HepG2 (cell line): ENCODE measurements around the gene GH2. TPM values are rescaled to one million over a fixed set of nuclear protein-coding genes. Genes with fewer than 3 reads are reported as not detected.

ENCODE experiments used
- CENPBD1 ChIP-seq: sonication (generic); formaldehyde crosslinking; IDR thresholded peaks from 2 replicates; pipeline ENCODE4 v1.8.0; 2022; ENCODE audit warnings: missing genetic modification reagents, low read depth, mild to moderate bottlenecking, borderline replicate concordance
- DNMT1 ChIP-seq: sonication (generic); formaldehyde crosslinking; IDR thresholded peaks from 2 replicates; pipeline ENCODE4 v1.5.1; 2020; ENCODE audit warnings: mild to moderate bottlenecking, missing genetic modification reagents
- EZH2 ChIP-seq: conservative IDR thresholded peaks from 2 replicates; pipeline ENCODE4 v1.6.1; 2012; ENCODE audit warnings: mild to moderate bottlenecking, low read depth, low read length, moderate library complexity
- FOXC1 ChIP-seq: sonication (generic); formaldehyde crosslinking; IDR thresholded peaks from 2 replicates; pipeline ENCODE4 v1.8.0; 2022; ENCODE audit warnings: mild to moderate bottlenecking, missing genetic modification reagents, borderline replicate concordance
- HNRNPH1 ChIP-seq: fragments of 200-400 bp; formaldehyde crosslinking; optimal IDR thresholded peaks from 2 replicates; pipeline ENCODE3; 2017; ENCODE audit warnings: mild to moderate bottlenecking, low read depth, low read length
- IRF2 ChIP-seq: IDR thresholded peaks from 2 replicates; pipeline ENCODE4 v1.6.1; 2018; ENCODE audit warnings: missing genetic modification reagents, missing compliant biosample characterization
- JUNB ChIP-seq: sonication (generic); formaldehyde crosslinking; IDR thresholded peaks from 2 replicates; pipeline ENCODE4 v1.8.0; 2022; ENCODE audit warnings: missing genetic modification reagents, mild to moderate bottlenecking, borderline replicate concordance
- KLF13 ChIP-seq: sonication (generic); formaldehyde crosslinking; IDR thresholded peaks from 2 replicates; pipeline ENCODE4 v1.4.0; 2020; ENCODE audit warnings: mild to moderate bottlenecking, missing genetic modification reagents
- LBX2 ChIP-seq: sonication (generic); formaldehyde crosslinking; IDR thresholded peaks from 2 replicates; pipeline ENCODE4 v1.5.0; 2020; ENCODE audit warnings: missing genetic modification reagents, mild to moderate bottlenecking, borderline replicate concordance
- MAFG ChIP-seq: sonication (generic); formaldehyde crosslinking; IDR thresholded peaks from 2 replicates; pipeline ENCODE4 v1.5.1; 2020; ENCODE audit warnings: mild to moderate bottlenecking, missing genetic modification reagents
- MLXIP ChIP-seq: sonication (generic); formaldehyde crosslinking; IDR thresholded peaks from 2 replicates; pipeline ENCODE4 v1.9.0; 2021; ENCODE audit warnings: missing genetic modification reagents, borderline replicate concordance
- NFKB2 ChIP-seq: sonication (generic); formaldehyde crosslinking; IDR thresholded peaks from 2 replicates; pipeline ENCODE4 v1.4.0; 2020; ENCODE audit warnings: missing genetic modification reagents, borderline replicate concordance
- TEAD2 ChIP-seq: sonication (generic); formaldehyde crosslinking; IDR thresholded peaks from 2 replicates; pipeline ENCODE4 v1.9.0; 2021; ENCODE audit warnings: missing genetic modification reagents
- ZGPAT ChIP-seq: IDR thresholded peaks from 2 replicates; pipeline ENCODE4 v1.6.1; 2016; ENCODE audit warnings: mild to moderate bottlenecking
- ZIK1 ChIP-seq: sonication (generic); formaldehyde crosslinking; IDR thresholded peaks from 2 replicates; pipeline ENCODE4 v1.5.0; 2020; ENCODE audit warnings: mild to moderate bottlenecking, low read depth, missing genetic modification reagents, borderline replicate concordance
- ZNF558 ChIP-seq: sonication (generic); formaldehyde crosslinking; IDR thresholded peaks from 2 replicates; pipeline ENCODE4 v1.9.0; 2022; ENCODE audit warnings: mild to moderate bottlenecking, missing genetic modification reagents, borderline replicate concordance
- ZNF788 ChIP-seq: sonication (generic); formaldehyde crosslinking; IDR thresholded peaks from 2 replicates; pipeline ENCODE4 v1.5.0; 2020; ENCODE audit warnings: mild to moderate bottlenecking, missing genetic modification reagents, borderline replicate concordance
- ZNF839 ChIP-seq: sonication (generic); formaldehyde crosslinking; IDR thresholded peaks from 2 replicates; pipeline ENCODE4 v1.4.0; 2020; ENCODE audit warnings: missing genetic modification reagents, mild to moderate bottlenecking, borderline replicate concordance
- polyA plus RNA-seq, 8 experiments: library from polyadenylated mRNA; depleted of rRNA in 3 of 8; stranded (reverse) in 7 of 8; unstranded in 1 of 8; fragments of >200 nt; fragmentation: Illumina TruSeq in 4 of 8; extraction: Trizol in 4 of 8; gene quantifications; 2 replicates each; pipeline versions ENCODE4 v1.2.1 to v1.2.3, GENCODE V29; 2011 to 2016; ENCODE audit warnings: low read depth in 4 of 8, missing spikeins in 1 of 8, mixed read lengths in 1 of 8; ENCODE audit not compliant: insufficient read depth in 1 of 8
- total RNA-seq, 5 experiments: library from RNA; depleted of rRNA; stranded (reverse); fragments of >200 nt; fragmentation: Illumina TruSeq; extraction: Trizol; gene quantifications; 2 replicates each; pipeline ENCODE4 v1.2.3, GENCODE V29; 2016; ENCODE audit warnings: low read depth in 1 of 5
- TF ChIP-seq, protein P1 (sequence below): sonication (generic); IDR thresholded peaks from 2 replicates; pipeline ENCODE4 v1.6.1; 2016; ENCODE audit warnings: low read depth, borderline replicate concordance
- TF ChIP-seq, protein P2 (sequence below): IDR thresholded peaks from 2 replicates; pipeline ENCODE4 v1.6.1; 2016; ENCODE audit warnings: missing biosample characterization, missing genetic modification reagents, low read depth

The GH2 gene
- total and polyA plus RNA-seq, 2 of the 13 experiments (the other 11 are each of a cell fraction or from before 2014, with no cell fraction given), result not detected

DNA sequence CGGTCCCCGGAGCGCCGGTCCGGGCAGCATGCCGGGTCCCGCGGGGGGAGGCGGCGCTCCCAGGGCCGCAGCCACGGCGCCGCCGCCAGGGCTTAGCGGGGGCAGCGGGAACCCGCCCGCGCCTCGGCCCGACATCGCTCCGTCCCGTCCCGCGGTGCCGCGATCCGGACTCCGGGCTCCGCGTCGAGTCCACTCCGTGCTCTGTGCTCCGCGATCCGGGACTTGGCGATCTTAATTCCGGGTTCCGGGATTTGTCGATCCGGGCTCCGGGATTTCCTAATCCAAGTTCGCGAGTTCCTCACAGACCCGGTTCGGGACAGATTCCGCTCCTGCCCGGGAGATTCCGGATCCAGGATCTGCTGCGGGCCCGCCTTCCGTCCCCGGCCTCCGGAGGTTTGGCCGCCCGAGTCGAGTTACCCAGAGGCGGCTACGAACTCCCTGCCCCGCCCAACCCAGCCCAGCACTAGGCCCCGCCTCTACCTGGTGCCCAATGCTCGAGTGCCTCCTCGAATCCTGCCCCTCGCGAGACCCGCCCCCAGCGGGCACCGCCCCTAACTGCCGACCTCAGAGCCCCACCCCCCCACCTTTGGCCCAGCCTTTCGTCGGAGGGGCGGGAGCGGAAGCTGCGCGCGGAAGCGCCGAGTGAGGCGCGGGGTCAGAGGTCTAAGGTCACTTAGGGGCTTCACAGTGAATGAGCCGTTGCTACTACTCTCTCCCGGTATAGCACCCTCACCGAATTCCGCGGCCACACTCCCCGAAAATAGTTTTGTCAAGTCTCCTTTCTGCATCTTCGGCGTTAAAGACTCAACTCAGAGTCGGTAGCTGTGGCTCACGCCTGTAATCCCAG lies 39.0 kb downstream of the GH2 start, which contains the start of gene SMARCD2 (continued):
- no peak; the same call in 1 of the 2 replicates for TF ChIP-seq CENPBD1 (CRISPR knock-in tag)
- TF ChIP-seq MLXIP (CRISPR knock-in tag), result peak; percentile 90
- TF ChIP-seq KLF13 (CRISPR knock-in tag), result peak; percentile 84; the same call in 1 of the 2 replicates
- TF ChIP-seq EZH2, result no peak
- peak; percentile 93; the same call in 1 of the 2 replicates for TF ChIP-seq ZNF558 (CRISPR knock-in tag)
- peak; percentile 93 for TF ChIP-seq DNMT1 (CRISPR knock-in tag)
- peak; percentile 59; the same call in 1 of the 2 replicates for TF ChIP-seq JUNB (CRISPR knock-in tag)
- TF ChIP-seq, protein P1, sequence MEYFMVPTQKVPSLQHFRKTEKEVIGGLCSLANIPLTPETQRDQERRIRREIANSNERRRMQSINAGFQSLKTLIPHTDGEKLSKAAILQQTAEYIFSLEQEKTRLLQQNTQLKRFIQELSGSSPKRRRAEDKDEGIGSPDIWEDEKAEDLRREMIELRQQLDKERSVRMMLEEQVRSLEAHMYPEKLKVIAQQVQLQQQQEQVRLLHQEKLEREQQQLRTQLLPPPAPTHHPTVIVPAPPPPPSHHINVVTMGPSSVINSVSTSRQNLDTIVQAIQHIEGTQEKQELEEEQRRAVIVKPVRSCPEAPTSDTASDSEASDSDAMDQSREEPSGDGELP, result peak; percentile 47; the same call in 1 of the 2 replicates
- TF ChIP-seq ZGPAT (CRISPR knock-in tag), result peak; percentile 100
- TF ChIP-seq ZIK1, result peak; percentile 87
- peak; percentile 56; the same call in 1 of the 2 replicates for TF ChIP-seq LBX2 (CRISPR knock-in tag)
- peak; percentile 34; the same call in 1 of the 2 replicates for TF ChIP-seq ZNF839
- TF ChIP-seq TEAD2 (CRISPR knock-in tag), result peak; percentile 40; the same call in 1 of the 2 replicates
- peak; percentile 100 for TF ChIP-seq ZNF788 (CRISPR knock-in tag)
- TF ChIP-seq HNRNPH1, result no peak
- no peak for TF ChIP-seq FOXC1
- TF ChIP-seq, protein P2, sequence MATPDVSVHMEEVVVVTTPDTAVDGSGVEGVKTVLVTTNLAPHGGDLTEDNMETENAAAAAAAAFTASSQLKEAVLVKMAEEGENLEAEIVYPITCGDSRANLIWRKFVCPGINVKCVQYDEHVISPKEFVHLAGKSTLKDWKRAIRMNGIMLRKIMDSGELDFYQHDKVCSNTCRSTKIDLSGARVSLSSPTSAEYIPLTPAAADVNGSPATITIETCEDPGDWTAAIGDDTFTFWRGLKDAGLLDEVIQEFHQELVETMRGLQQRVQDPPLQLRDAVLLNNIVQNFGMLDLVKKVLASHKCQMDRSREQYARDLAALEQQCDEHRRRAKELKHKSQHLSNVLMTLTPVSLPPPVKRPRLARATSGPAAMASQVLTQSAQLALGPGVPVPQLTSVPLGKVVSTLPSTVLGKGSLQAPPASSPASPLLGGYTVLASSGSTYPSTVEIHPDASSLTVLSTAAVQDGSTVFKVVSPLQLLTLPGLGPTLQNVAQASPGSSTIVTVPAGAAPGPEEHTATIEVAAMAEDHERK, result peak; percentile 75
- peak; percentile 79; the same call in 1 of the 2 replicates for TF ChIP-seq NFKB2 (CRISPR knock-in tag)
- no peak for TF ChIP-seq MAFG (CRISPR knock-in tag)
- peak; percentile 90; the same call in 1 of the 2 replicates for TF ChIP-seq IRF2 (CRISPR knock-in tag)
